Neuronal stem cell (in vitro differentiated cells): Measurements from ENCODE around the gene C16orf95.

Experiments
- DNase-seq: peaks from one replicate; pipeline ENCODE4 v3.0.0-alpha.2; 2013; ENCODE audit warnings: low spot score
- H2AFZ ChIP-seq: one replicate; pipeline ENCODE4 v1.6.1; 2013; ENCODE audit warnings: mild to moderate bottlenecking, low read length, inconsistent platforms
- H2AK5ac ChIP-seq: 2 replicates; pipeline ENCODE4 v1.6.1; 2013; ENCODE audit warnings: low read depth, mild to moderate bottlenecking, inconsistent platforms, low read length, moderate library complexity, mixed read lengths
- H2BK120ac ChIP-seq: 2 replicates; pipeline ENCODE4 v1.6.1; 2013; ENCODE audit warnings: low read depth, mild to moderate bottlenecking, inconsistent platforms, low read length, moderate library complexity, mixed read lengths
- H2BK12ac ChIP-seq: one replicate; pipeline ENCODE4 v1.6.1; 2013; ENCODE audit warnings: low read length, inconsistent platforms
- H2BK15ac ChIP-seq: 2 replicates; pipeline ENCODE4 v1.6.1; 2013; ENCODE audit warnings: mild to moderate bottlenecking, low read length, inconsistent platforms, mixed read lengths
- H2BK5ac ChIP-seq: one replicate; pipeline ENCODE4 v1.6.1; 2013; ENCODE audit warnings: inconsistent platforms, mild to moderate bottlenecking, low read length, moderate library complexity
- H3K14ac ChIP-seq: one replicate; pipeline ENCODE4 v1.6.1; 2013; ENCODE audit warnings: low read length, inconsistent platforms
- H3K18ac ChIP-seq: 2 replicates; pipeline ENCODE4 v1.6.1; 2013; ENCODE audit warnings: low read length, inconsistent platforms
- H3K23ac ChIP-seq: 2 replicates; pipeline ENCODE4 v1.6.1; 2013; ENCODE audit warnings: low read depth, mild to moderate bottlenecking, mixed read lengths, low read length, inconsistent platforms; ENCODE audit not compliant: poor library complexity
- H3K27ac ChIP-seq: replicated peaks from 3 replicates; pipeline ENCODE4 v1.5.1; 2013; ENCODE audit warnings: low read length, inconsistent platforms
- H3K27me3 ChIP-seq, 3 experiments: 2 replicates each; pipeline ENCODE4 v1.6.1; 2013; ENCODE audit warnings: low read length in 3 of 3, mild to moderate bottlenecking in 2 of 3, inconsistent platforms in 1 of 3, low read depth in 1 of 3, mixed read lengths in 1 of 3, moderate library complexity in 1 of 3; ENCODE audit not compliant: control insufficient read depth in 3 of 3, insufficient read depth in 3 of 3
- H3K36me3 ChIP-seq, 2 donors: replicated peaks in 1 of 2; 2 replicates each; pipeline ENCODE4 v1.6.1; 2013; ENCODE audit warnings: low read length in 2 of 2; ENCODE audit not compliant: control insufficient read depth in 2 of 2, insufficient read depth in 2 of 2
- H3K4ac ChIP-seq: 2 replicates; pipeline ENCODE4 v1.6.1; 2013; ENCODE audit warnings: inconsistent platforms, mild to moderate bottlenecking, low read length, moderate library complexity
- H3K4me1 ChIP-seq, 2 donors: 1 replicate in 1 of 2; 2 replicates in 1 of 2; pipeline ENCODE4 v1.6.1; 2013; ENCODE audit warnings: low read length in 2 of 2, low read depth in 1 of 2; ENCODE audit not compliant: control insufficient read depth in 2 of 2, insufficient read depth in 1 of 2
- H3K4me2 ChIP-seq: one replicate; pipeline ENCODE4 v1.6.1; 2013; ENCODE audit warnings: mild to moderate bottlenecking, low read length, inconsistent platforms; ENCODE audit not compliant: insufficient read depth, poor library complexity, severe bottlenecking
- H3K4me3 ChIP-seq, 2 donors: 2 replicates each; pipeline ENCODE4 v1.5.1; 2013; ENCODE audit warnings: low read length in 2 of 2, mild to moderate bottlenecking in 2 of 2, inconsistent platforms in 1 of 2, moderate library complexity in 1 of 2
- H3K79me1 ChIP-seq: one replicate; pipeline ENCODE4 v1.6.1; 2013; ENCODE audit warnings: low read depth, mild to moderate bottlenecking, inconsistent platforms, low read length, moderate library complexity
- H3K9ac ChIP-seq: one replicate; pipeline ENCODE4 v1.6.1; 2013; ENCODE audit warnings: mild to moderate bottlenecking, low read depth, low read length, inconsistent platforms; ENCODE audit not compliant: poor library complexity
- H3K9me3 ChIP-seq, 2 donors: replicated peaks in 1 of 2; 2 replicates each; pipeline versions ENCODE3 to v1.6.1; 2013; ENCODE audit warnings: low read length in 2 of 2, mild to moderate bottlenecking in 2 of 2, inconsistent platforms in 1 of 2, low read depth in 1 of 2, mixed read lengths in 1 of 2, moderate library complexity in 1 of 2; ENCODE audit not compliant: control insufficient read depth in 2 of 2, insufficient read depth in 1 of 2
- H4K8ac ChIP-seq: one replicate; pipeline ENCODE4 v1.6.1; 2013; ENCODE audit warnings: low read depth, mild to moderate bottlenecking, inconsistent platforms, low read length, moderate library complexity
- H4K91ac ChIP-seq: one replicate; pipeline ENCODE4 v1.6.1; 2013; ENCODE audit warnings: low read length, low read depth, mild to moderate bottlenecking, inconsistent platforms; ENCODE audit not compliant: poor library complexity
- WGBS, 2 donors: extraction: QIAGEN DNeasy Blood & Tissue Kit; methylation state at CpG; one replicate each; pipeline ENCODE4 v1.1.7; 2013; ENCODE audit warnings: missing lambda C conversion rate in 2 of 2, mixed read lengths in 1 of 2; ENCODE audit not compliant: insufficient read length in 2 of 2, insufficient replicate concordance in 1 of 2; ENCODE audit errors: extremely low coverage in 2 of 2; 5-methylcytosine and 5-hydroxymethylcytosine counted together

C16orf95 gene

DNA sequence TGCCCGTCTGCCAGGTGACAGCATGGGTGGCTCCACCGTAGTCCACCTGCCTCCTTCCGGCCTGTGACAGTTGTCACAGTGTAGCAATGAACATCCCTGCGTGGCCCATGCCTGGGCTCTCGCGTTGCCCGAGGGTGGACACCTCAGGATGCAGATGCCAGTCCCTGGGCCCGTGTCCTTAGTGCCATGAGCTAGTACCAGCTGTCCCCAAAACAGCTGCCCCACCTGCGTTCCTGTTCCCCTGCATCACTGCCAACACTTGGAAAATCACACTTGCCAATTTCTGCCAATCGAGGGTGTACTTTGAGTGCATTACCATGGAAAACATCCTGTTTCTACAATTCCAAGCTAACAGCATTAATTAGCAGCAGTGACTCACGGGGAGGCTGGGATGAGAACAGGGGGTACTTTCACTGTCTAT, 9.0 kb upstream of the C16orf95 start:
- Histone ChIP-seq H3K79me1 (peaks cover 4% of the 10 kb centered on the region), H3K27ac (no peak overlapping the region), H3K14ac (no peak overlapping the region), H3K36me3 (peaks cover 9 to 28% of the 10 kb centered on the region in 2 donors), H4K91ac (no peak overlapping the region), H2AFZ (no peak overlapping the region), H3K4me2 (no peak overlapping the region), H3K27me3 (no peaks in the 10 kb centered on the region), H3K4ac (no peak overlapping the region), H3K9me3 (no peaks in the 10 kb centered on the region), H4K8ac (no peak overlapping the region), H2BK120ac (no peak overlapping the region), H3K23ac (peak overlapping the region; percentile 49), H2BK15ac (no peak overlapping the region), H2BK5ac (no peak overlapping the region), H3K9ac (no peak overlapping the region), H3K4me1 (peaks cover 0 to 3% of the 10 kb centered on the region in 2 donors), H2BK12ac (no peak overlapping the region), H3K4me3 (no peak overlapping the region), H2AK5ac (no peak overlapping the region), H3K18ac (no peak overlapping the region)
- WGBS, 2 donors = no CpG with 5 or more reads among the region's 11 CpGs
- no peak for DNase-seq

DNA sequence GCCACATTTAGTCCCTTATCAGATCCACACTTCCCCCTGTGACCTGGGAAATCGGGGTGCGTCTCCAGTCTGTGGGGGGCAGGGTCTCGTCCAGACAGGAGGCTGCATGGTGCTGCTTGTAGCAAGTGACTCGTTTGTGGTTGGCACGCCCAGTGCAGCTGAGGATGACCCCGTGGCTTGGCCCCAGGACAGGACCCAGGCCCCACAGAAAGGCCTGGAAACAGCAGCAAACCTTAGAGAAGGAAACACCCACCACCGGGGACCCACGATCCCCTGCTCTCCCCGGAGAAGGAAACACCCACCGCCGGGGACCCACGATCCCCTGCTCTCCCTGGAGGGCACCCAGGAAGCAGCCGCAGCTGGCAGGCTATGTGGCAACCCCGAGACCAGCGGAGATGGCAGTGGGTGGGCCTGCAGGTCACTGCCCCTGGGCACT, 8.2 kb upstream of the C16orf95 start:
- no peak overlapping the region for H3K18ac ChIP-seq
- H2AK5ac ChIP-seq = no peak overlapping the region
- no peak overlapping the region for H3K14ac ChIP-seq
- peaks cover 4% of the 10 kb centered on the region for H3K79me1 ChIP-seq
- no peak overlapping the region for H3K4me3 ChIP-seq
- H3K27me3 ChIP-seq = no peaks in the 10 kb centered on the region
- H3K4ac ChIP-seq = no peak overlapping the region
- H4K8ac ChIP-seq = no peak overlapping the region
- no CpG with 5 or more reads among the region's 15 CpGs for WGBS, 2 donors
- H2BK12ac ChIP-seq = no peak overlapping the region
- no peak for DNase-seq
- no peak overlapping the region for H2BK15ac ChIP-seq
- no peak overlapping the region for H3K27ac ChIP-seq
- no peak overlapping the region for H3K4me2 ChIP-seq
- peaks cover 0 to 3% of the 10 kb centered on the region in 2 donors for H3K4me1 ChIP-seq
- H3K23ac ChIP-seq = no peak overlapping the region
- no peak overlapping the region for H4K91ac ChIP-seq
- H2BK5ac ChIP-seq = no peak overlapping the region
- peaks cover 7 to 21% of the 10 kb centered on the region in 2 donors for H3K36me3 ChIP-seq
- H2BK120ac ChIP-seq = no peak overlapping the region
- no peak overlapping the region for H2AFZ ChIP-seq
- H3K9me3 ChIP-seq = no peaks in the 10 kb centered on the region
- no peak overlapping the region for H3K9ac ChIP-seq

DNA sequence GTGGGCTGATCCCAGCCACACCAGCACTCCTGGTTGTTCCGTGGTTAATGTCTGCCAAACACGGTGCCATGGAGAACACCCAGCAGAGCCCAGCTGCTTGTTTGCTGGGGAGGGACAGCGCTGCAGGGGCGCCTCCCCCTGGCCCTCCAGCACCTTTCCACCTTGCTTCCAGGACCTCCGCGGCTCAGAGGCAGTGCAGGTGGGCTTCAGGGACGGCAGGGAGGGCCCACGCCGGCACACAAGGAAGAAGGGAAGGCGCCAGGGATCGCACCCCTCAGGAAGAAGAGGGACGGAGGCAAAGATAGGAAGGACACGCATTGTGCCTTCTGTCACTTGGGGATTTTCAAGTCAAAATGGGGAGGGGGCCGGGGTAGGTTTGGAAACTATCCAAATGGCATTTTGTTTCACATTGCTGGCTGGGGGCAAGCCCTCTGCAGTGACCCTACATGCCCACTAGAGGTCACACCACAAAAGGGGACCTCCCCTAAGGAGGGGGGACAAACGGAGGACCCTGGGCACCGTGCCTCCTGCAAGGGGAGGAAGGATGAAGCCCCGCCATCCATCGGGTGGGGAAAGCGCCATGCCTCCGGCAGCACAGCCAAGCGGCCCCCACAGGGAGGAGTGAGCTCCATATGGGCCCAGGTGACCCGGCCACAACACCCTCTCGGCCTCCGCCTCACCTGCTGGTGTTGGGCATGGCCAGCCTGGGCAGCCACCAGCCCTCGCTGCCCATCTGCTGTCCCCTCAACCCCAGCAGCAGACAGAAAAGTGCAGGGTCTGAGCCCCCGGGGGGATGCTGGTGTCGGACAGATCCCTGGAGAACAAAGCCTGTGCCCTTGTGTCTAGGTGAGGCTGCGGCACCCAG, 7.5 kb upstream of the C16orf95 start:
- Histone ChIP-seq H3K18ac (peak overlapping the region; percentile 15), H2BK120ac (peak overlapping the region; percentile 39), H2AK5ac (peak overlapping the region; percentile 76), H3K4me2 (no peak overlapping the region), H3K4me3 (no peak overlapping the region), H3K79me1 (peaks cover 4% of the 10 kb centered on the region), H2BK12ac (peak overlapping the region; percentile 51), H3K9me3 (no peaks in the 10 kb centered on the region), H4K8ac (no peak overlapping the region), H2BK15ac (no peak overlapping the region), H2BK5ac (no peak overlapping the region), H3K14ac (no peak overlapping the region), H3K23ac (no peak overlapping the region), H4K91ac (no peak overlapping the region), H3K4ac (no peak overlapping the region), H3K27me3 (no peaks in the 10 kb centered on the region), H3K27ac (no peak overlapping the region), H3K4me1 (peaks cover 0 to 5% of the 10 kb centered on the region in 2 donors), H3K36me3 (peaks cover 2 to 13% of the 10 kb centered on the region in 2 donors), H3K9ac (peak overlapping the region; percentile 14), H2AFZ (no peak overlapping the region)
- WGBS, 2 donors = no CpG with 5 or more reads among the region's 28 CpGs
- peak; percentile 56 for DNase-seq

DNA sequence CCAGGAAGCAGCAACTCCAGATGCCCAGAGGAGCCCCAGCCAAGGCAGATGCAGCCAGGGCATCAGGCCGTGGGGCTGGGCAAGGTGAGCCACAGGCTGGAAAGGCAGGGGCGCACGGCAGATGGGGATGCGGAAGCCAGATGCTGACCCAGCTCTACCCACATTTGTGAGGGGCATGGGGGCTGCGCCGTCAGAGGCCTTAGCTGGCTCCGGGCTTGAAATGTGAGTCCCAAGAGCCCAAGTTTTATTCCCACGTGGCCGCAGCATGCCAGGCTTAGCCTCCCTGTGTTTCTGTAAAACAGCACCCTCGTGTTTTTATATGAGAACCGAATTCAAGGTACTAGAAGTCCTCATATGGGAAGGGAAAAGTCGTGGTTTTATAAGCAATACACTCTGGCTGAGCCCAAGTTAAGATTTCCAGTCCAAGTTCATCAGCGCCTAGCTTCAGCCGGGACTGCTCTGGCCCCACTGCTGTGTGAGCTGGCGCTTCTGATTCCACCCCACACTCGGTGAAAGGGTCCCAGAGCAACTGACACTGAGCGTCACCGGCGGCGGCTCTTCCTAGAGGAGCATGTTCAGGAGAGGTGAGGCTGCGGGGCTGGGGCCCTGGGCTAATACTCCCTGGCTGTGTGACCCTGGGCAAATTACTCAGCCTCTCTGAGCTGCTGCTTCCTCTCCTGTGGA, 6.7 kb upstream of the C16orf95 start:
- no peak for DNase-seq
- Histone ChIP-seq H3K9me3 (no peaks in the 10 kb centered on the region), H3K23ac (peak overlapping the region; percentile 61), H2AFZ (no peak overlapping the region), H4K8ac (peak overlapping the region; percentile 67), H3K79me1 (peaks cover 4% of the 10 kb centered on the region), H4K91ac (no peak overlapping the region), H2BK12ac (no peak overlapping the region), H3K27me3 (no peaks in the 10 kb centered on the region), H3K4me1 (peaks cover 0 to 5% of the 10 kb centered on the region in 2 donors), H3K9ac (peak overlapping the region; percentile 14), H2BK15ac (no peak overlapping the region), H3K4me3 (no peak overlapping the region), H3K14ac (no peak overlapping the region), H2BK5ac (peak overlapping the region; percentile 83), H3K27ac (no peak overlapping the region), H2AK5ac (peak overlapping the region; percentile 69), H3K4me2 (no peak overlapping the region), H3K18ac (no peak overlapping the region), H3K36me3 (peaks cover 2 to 8% of the 10 kb centered on the region in 2 donors), H2BK120ac (peak overlapping the region; percentile 39), H3K4ac (no peak overlapping the region)
- WGBS, 2 donors = no CpG with 5 or more reads among the region's 21 CpGs
